Spleen (tissue), 11 donors: ENCODE results near the gene RARG. TPM values are rescaled to one million over a fixed set of nuclear protein-coding genes. Genes with fewer than 3 reads are reported as not detected.
"Not testable (repeated sequence)": the region's sequence is repeated elsewhere in the genome, so short reads cannot be mapped to it uniquely, and the experiment has no call there.

Experiments used
- DNase-seq: peaks from one replicate; pipeline ENCODE4 v3.0.0-alpha.2; 2020
- H3K27ac ChIP-seq, 8 donors: fragments of 200-600 bp; sonication (generic) in 7 of 8; 1 replicate in 4 of 8; 2 replicates in 4 of 8; pipeline versions ENCODE4 v1.5.0 to v1.8.0; 2016 to 2021; ENCODE audit warnings: inconsistent platforms in 4 of 8, mild to moderate bottlenecking in 4 of 8, moderate library complexity in 1 of 8
- H3K27me3 ChIP-seq, 7 donors: fragments of 200-600 bp; sonication (generic) in 6 of 7; replicated peaks in 1 of 7; 1 replicate in 4 of 7; 2 replicates in 3 of 7; pipeline versions ENCODE4 v1.5.0 to v1.8.0; 2016 to 2021; ENCODE audit warnings: inconsistent platforms in 3 of 7, mild to moderate bottlenecking in 1 of 7
- H3K36me3 ChIP-seq, 6 donors: fragments of 200-600 bp; sonication (generic) in 5 of 6; 1 replicate in 4 of 6; 2 replicates in 2 of 6; pipeline versions ENCODE4 v1.5.0 to v1.8.0; 2016 to 2021; ENCODE audit warnings: inconsistent platforms in 2 of 6
- H3K4me1 ChIP-seq, 6 donors: fragments of 200-600 bp; sonication (generic) in 5 of 6; 1 replicate in 3 of 6; 2 replicates in 3 of 6; pipeline versions ENCODE4 v1.5.0 to v1.8.0; 2016 to 2021; ENCODE audit warnings: inconsistent platforms in 3 of 6
- H3K4me3 ChIP-seq, 8 donors: fragments of 200-600 bp; sonication (generic) in 7 of 8; 1 replicate in 4 of 8; 2 replicates in 4 of 8; pipeline versions ENCODE4 v1.5.0 to v1.8.0; 2016 to 2021; ENCODE audit warnings: inconsistent platforms in 4 of 8, mild to moderate bottlenecking in 4 of 8, moderate library complexity in 2 of 8
- H3K9me3 ChIP-seq, 8 donors: fragments of 200-600 bp; sonication (generic) in 7 of 8; 1 replicate in 4 of 8; 2 replicates in 4 of 8; pipeline versions ENCODE4 v1.5.0 to v1.8.0; 2016 to 2021; ENCODE audit warnings: inconsistent platforms in 4 of 8
- POLR2A ChIP-seq, 3 donors: fragments of 450-650 bp; IDR thresholded peaks; one replicate each; pipeline ENCODE4 v1.5.1; 2017; ENCODE audit warnings: antibody characterized with exemption in 3 of 3, mild to moderate bottlenecking in 1 of 3
- POLR2AphosphoS5 ChIP-seq, 3 donors: sonication (generic); formaldehyde crosslinking; IDR thresholded peaks; one replicate each; pipeline ENCODE4 v1.5.1; 2017; ENCODE audit warnings: antibody characterized with exemption in 3 of 3
- WGBS, 5 donors: extraction: QIAGEN DNeasy Blood & Tissue Kit in 3 of 5; methylation state at CpG; one replicate each; pipeline versions ENCODE4 v1.1.5 to v1.1.7; 2013 to 2018; 5-methylcytosine and 5-hydroxymethylcytosine counted together
- intact Hi-C: fragments of 100-400 bp; cut with DNase I; formaldehyde crosslinking; loops from one replicate; pipeline ENCODE4 v1.15.0; 2023; ENCODE audit warnings: low total_unique reads
- polyA plus RNA-seq, 3 donors: library from polyadenylated mRNA; stranded (reverse); fragments of 200-250 nt; gene quantifications; one replicate each; pipeline ENCODE4 v1.2.1, GENCODE V29; 2013
- total RNA-seq, 7 donors: library from RNA; depleted of rRNA in 3 of 7; stranded (reverse); fragments of >200 nt in 3 of 7; fragmentation: NEBNext Ultra II Directional in 4 of 7; extraction: Animal tissue kit (Norgen Biotek cat#: 25700) in 4 of 7; gene quantifications; one replicate each; pipeline versions ENCODE4 v1.1.0 to v1.2.1, GENCODE V29; 2016 to 2021
- TF ChIP-seq, protein P1 (sequence below), 11 experiments: fragments of 200-600 bp in 7 of 11; fragments of 450-650 bp in 4 of 11; sonication (generic) in 4 of 11; IDR thresholded peaks in 8 of 11; conservative IDR thresholded peaks in 3 of 11; 1 replicate in 7 of 11; 2 replicates in 4 of 11; pipeline versions ENCODE4 v1.4.0 to v1.8.0; 2016 to 2021; ENCODE audit warnings: antibody characterized with exemption in 11 of 11, inconsistent platforms in 4 of 11, mild to moderate bottlenecking in 1 of 11
- donor health status: healthy with polysubstance abuse.
- donor health status: DM: no; HTN: no; CAD: no; lungs with moderate emphysema.
- donor health status: DM: no; HTN: no; CAD: no.
- donor health status: Bipolar disorder and iron deficiency.
- donor health status: healthy.
- donor health status: DM: no; HTN: no; CAD: no.
- donor health status: DM: yes; HTN: yes; CAD: no.

Gene RARG
- total and polyA plus RNA-seq, 10 donors = 4.6 to 20.8 (median 11.2) TPM

DNA sequence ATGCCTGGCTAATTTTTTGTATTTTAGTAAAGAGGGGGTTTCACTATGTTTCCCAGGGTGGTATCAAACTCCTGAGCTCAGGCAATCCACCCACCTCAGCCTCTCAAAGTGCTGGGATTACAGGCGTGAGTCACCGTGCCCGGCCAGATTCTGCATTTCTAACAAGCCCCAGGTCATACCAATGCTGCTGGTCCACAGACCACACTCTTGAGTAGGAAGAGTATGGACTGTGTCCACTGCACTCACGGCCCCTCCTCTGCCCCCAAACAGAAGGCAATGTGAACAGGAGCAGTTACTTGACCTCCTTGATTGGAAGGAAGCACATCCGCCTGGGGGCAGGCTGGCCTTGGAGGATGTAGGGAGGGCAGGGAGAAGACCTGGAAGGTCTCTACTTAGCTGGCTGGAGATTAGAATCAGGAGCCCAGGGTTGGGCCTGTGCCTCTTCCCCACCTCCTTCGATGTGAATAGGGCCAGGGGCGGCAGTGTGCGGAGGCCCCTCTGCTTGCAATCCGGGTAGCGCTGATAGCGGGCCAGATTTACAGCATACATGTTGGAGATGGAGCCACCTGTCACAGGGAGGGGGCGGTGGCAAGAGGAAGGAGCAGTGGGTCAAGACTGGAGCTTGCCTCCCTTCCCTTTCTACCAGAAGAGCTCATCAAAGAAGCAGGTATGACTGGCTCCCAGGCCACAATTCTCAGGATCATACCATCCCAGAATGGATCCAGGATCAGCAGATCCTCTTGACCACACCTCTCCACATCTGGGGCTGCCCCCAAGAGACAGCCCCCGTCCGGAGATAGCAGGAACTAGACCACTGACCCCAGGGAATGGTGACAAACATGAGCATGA, 60.9 kb downstream of the RARG start:
- TF ChIP-seq POLR2AphosphoS5 (IDR thresholded peaks at IDR 0.05) (no peak), POLR2A (IDR thresholded peaks at IDR 0.05) (no peak)
- TF ChIP-seq, protein P1, sequence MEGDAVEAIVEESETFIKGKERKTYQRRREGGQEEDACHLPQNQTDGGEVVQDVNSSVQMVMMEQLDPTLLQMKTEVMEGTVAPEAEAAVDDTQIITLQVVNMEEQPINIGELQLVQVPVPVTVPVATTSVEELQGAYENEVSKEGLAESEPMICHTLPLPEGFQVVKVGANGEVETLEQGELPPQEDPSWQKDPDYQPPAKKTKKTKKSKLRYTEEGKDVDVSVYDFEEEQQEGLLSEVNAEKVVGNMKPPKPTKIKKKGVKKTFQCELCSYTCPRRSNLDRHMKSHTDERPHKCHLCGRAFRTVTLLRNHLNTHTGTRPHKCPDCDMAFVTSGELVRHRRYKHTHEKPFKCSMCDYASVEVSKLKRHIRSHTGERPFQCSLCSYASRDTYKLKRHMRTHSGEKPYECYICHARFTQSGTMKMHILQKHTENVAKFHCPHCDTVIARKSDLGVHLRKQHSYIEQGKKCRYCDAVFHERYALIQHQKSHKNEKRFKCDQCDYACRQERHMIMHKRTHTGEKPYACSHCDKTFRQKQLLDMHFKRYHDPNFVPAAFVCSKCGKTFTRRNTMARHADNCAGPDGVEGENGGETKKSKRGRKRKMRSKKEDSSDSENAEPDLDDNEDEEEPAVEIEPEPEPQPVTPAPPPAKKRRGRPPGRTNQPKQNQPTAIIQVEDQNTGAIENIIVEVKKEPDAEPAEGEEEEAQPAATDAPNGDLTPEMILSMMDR (IDR thresholded peaks at IDR 0.05 in 8 of 11, conservative IDR thresholded peaks at IDR 0.05 in 3 of 11) = no peak
- intact Hi-C loops = no loop called here

GRCh38 chr12:53170215-53170614, 61.8 kb downstream of the RARG start:
- H3K9me3 ChIP-seq = no peaks in the 10 kb centered on the region
- H3K27ac ChIP-seq = peak overlapping the region in 4 of 8 donors; percentile 29 to 51 (median 40)
- peaks cover 0 to 53% (median 3%) of the 10 kb centered on the region in 6 donors for H3K36me3 ChIP-seq
- intact Hi-C loops = no loop called here
- no peak for DNase-seq
- TF ChIP-seq, protein P1 (IDR thresholded peaks at IDR 0.05 in 8 of 11, conservative IDR thresholded peaks at IDR 0.05 in 3 of 11) = no peak
- peak in 2 of 3 donors; percentile 61 for TF ChIP-seq POLR2AphosphoS5 (IDR thresholded peaks at IDR 0.05)
- no peak overlapping the region for H3K4me3 ChIP-seq
- peaks cover 0 to 23% (median 14%) of the 10 kb centered on the region in 6 donors for H3K4me1 ChIP-seq
- no peaks in the 10 kb centered on the region for H3K27me3 ChIP-seq
- WGBS, 5 donors = 70 to 90% (median 85%) methylated on average over 8 of the region's 8 CpGs

More for the DNA sequence above, 60.9 kb downstream of the RARG start:
- no peaks in the 10 kb centered on the region for H3K9me3 ChIP-seq
- 76 to 90% (median 87%) methylated on average over 13 to 14 of the region's 14 CpGs for WGBS, 5 donors
- DNase-seq = no peak
- peaks cover 0 to 50% (median 3%) of the 10 kb centered on the region in 6 donors for H3K36me3 ChIP-seq
- no peaks in the 10 kb centered on the region for H3K27me3 ChIP-seq
- no peak overlapping the region for H3K27ac ChIP-seq
- no peak overlapping the region for H3K4me3 ChIP-seq
- H3K4me1 ChIP-seq = peaks cover 0 to 28% (median 17%) of the 10 kb centered on the region in 6 donors

DNA sequence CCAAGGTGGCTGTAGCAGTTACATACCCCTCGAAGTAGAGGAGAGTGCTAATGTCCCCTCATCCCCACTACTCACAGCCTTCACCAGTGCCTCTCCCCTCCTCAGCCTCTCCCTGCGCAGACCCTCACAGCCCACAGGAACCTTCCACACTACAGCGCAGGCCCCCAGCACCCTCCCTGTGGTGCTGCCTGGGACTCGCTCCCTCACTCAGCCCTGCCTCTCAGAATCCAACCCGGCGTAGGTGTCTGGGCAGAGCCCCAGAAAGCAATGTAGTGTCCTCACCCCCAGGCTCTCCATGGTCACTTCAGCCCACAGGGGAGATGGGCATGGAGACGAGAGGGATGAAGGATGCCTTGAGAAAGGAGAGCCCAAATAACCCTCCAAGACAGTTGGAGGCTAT, 62.4 kb downstream of the RARG start:
- no peaks in the 10 kb centered on the region for H3K9me3 ChIP-seq
- no peak for DNase-seq
- H3K36me3 ChIP-seq = peaks cover 0 to 53% (median 3%) of the 10 kb centered on the region in 6 donors
- peak overlapping the region in 4 of 8 donors; percentile 29 to 51 (median 40) for H3K27ac ChIP-seq
- H3K4me1 ChIP-seq = peaks cover 0 to 17% (median 12%) of the 10 kb centered on the region in 6 donors
- TF ChIP-seq POLR2AphosphoS5 (IDR thresholded peaks at IDR 0.05) (no peak), POLR2A (IDR thresholded peaks at IDR 0.05) (no peak)
- TF ChIP-seq, protein P1 (IDR thresholded peaks at IDR 0.05 in 8 of 11, conservative IDR thresholded peaks at IDR 0.05 in 3 of 11) = no peak
- no peaks in the 10 kb centered on the region for H3K27me3 ChIP-seq
- 93 to 98% (median 94%) methylated on average over 7 of the region's 7 CpGs for WGBS, 5 donors
- H3K4me3 ChIP-seq = no peak overlapping the region
- intact Hi-C loops = no loop called here

DNA sequence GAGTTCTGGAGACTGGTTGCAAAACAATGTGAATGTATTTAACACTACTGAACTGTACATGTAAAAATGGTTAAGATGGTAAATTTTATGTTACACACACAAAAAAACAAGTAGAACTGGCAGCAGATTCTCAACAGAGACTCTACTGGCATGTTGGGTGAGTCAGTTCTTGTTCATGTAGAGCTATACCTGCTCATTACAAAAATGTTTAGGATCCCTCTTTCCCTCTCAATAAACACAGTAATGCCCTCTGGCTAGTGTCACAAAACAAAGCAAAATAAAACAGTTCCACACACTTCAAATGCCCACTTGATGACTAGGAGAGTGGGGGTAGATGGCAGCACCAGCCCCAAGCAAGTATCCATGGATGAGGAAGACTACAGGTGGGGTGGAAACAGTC, 65.2 kb downstream of the RARG start:
- DNase-seq = no peak
- intact Hi-C loops = no loop called here
- Histone ChIP-seq H3K27me3 (no peaks in the 10 kb centered on the region), H3K27ac (no peak overlapping the region), H3K4me3 (no peak overlapping the region), H3K36me3 (peaks cover 0 to 44% (median 3%) of the 10 kb centered on the region in 6 donors), H3K4me1 (peaks cover 0 to 17% (median 12%) of the 10 kb centered on the region in 6 donors), H3K9me3 (no peaks in the 10 kb centered on the region)
- TF ChIP-seq, protein P1 (IDR thresholded peaks at IDR 0.05 in 8 of 11, conservative IDR thresholded peaks at IDR 0.05 in 3 of 11) = no peak
- no peak for TF ChIP-seq POLR2AphosphoS5 (IDR thresholded peaks at IDR 0.05)
- TF ChIP-seq POLR2A (IDR thresholded peaks at IDR 0.05) = no peak

- H3K4me3 ChIP-seq, H3K27me3 ChIP-seq, intact Hi-C loops, H3K9me3 ChIP-seq, H3K27ac ChIP-seq, DNase-seq: not testable (repeated sequence)
- 86 to 100% (median 97%) methylated on average over 2 of the region's 2 CpGs for WGBS, 5 donors
- Histone ChIP-seq H3K4me1 (peaks cover 0 to 10% (median 8%) of the 10 kb centered on the region in 6 donors), H3K36me3 (peaks cover 0 to 35% (median 4%) of the 10 kb centered on the region in 6 donors)
Observed at GRCh38 chr12:53163008-53163407, 69.0 kb downstream of the RARG start.
